Measurements from ENCODE around the gene NOP56.

DNA sequence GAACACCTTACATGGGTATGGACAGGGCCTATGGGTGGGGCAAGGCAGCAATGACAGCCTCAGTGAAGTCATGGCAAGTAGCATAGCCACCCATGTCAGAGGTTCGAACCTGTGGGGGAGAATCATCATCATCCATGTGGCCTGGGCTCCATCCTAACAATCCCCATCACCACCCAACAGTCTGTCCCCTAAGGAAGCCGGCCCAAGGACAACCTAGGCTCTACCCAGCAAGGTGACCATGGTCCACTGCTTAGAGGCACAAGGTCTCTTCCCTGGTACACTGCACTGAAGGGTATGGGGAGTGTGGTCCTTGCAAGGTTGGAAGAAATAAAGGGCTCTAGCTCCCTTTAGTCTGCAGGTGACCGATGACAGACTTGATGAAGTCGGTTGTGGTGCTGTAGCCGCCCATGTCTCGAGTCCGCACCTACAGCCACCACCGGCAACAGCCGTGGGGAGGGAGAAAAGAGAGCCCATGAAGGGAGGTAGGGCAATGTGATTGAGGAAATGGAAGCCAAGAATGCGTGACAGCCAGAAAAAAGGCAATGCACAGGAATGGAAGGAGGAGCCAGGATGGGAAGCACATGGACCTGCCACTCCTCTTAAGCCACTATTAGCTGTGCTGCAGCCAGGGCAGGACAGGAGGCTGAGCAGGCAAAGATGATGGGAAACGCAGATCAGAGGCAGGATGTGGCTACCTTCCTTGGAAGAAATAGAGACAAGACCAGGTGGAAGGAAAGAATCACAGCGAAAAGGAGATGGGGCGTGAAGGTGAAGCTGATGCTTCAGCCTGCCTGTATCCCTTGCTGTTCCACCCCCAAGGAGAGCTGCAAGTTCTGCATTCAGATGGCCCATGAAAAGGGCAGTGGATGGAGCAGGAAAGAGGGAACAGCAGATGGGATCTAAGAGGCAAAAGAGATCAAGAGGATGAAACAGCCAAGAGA, 6.3 kb downstream of the NOP56 start:
- TF ChIP-seq, protein P1, sequence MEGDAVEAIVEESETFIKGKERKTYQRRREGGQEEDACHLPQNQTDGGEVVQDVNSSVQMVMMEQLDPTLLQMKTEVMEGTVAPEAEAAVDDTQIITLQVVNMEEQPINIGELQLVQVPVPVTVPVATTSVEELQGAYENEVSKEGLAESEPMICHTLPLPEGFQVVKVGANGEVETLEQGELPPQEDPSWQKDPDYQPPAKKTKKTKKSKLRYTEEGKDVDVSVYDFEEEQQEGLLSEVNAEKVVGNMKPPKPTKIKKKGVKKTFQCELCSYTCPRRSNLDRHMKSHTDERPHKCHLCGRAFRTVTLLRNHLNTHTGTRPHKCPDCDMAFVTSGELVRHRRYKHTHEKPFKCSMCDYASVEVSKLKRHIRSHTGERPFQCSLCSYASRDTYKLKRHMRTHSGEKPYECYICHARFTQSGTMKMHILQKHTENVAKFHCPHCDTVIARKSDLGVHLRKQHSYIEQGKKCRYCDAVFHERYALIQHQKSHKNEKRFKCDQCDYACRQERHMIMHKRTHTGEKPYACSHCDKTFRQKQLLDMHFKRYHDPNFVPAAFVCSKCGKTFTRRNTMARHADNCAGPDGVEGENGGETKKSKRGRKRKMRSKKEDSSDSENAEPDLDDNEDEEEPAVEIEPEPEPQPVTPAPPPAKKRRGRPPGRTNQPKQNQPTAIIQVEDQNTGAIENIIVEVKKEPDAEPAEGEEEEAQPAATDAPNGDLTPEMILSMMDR (IDR thresholded peaks at IDR 0.05): no peak
- no peak for TF ChIP-seq POLR2A (IDR thresholded peaks at IDR 0.05)
